ENCODE measurements around the gene AGMAT.

The AGMAT gene

GRCh38 chr1:15620902-15621682, 36.2 kb upstream of the AGMAT start:
- no peak overlapping the region for H3K27ac ChIP-seq
- no peak overlapping the region for H3K4me3 ChIP-seq (ENCODE audit: low read depth, low read length)
- peaks cover 8% of the 10 kb centered on the region for H3K36me3 ChIP-seq
- no peak for DNase-seq
- no peak for TF ChIP-seq CTCF (IDR thresholded peaks at IDR 0.05; ENCODE audit: low read depth, low read length)
- H3K9me3 ChIP-seq (ENCODE audit: severe bottlenecking), result no peaks in the 10 kb centered on the region
- H3K27me3 ChIP-seq (ENCODE audit: insufficient read depth, low read depth, severe bottlenecking), result no peaks in the 10 kb centered on the region

GRCh38 chr1:15620155-15620545, 35.3 kb upstream of the AGMAT start:
- peaks cover 8% of the 10 kb centered on the region for H3K36me3 ChIP-seq
- no peak overlapping the region for H3K4me3 ChIP-seq (ENCODE audit: low read depth, low read length)
- H3K27ac ChIP-seq, result no peak overlapping the region
- DNase-seq, result no peak
- no peaks in the 10 kb centered on the region for H3K27me3 ChIP-seq (ENCODE audit: insufficient read depth, low read depth, severe bottlenecking)
- H3K9me3 ChIP-seq (ENCODE audit: severe bottlenecking), result no peaks in the 10 kb centered on the region
- TF ChIP-seq CTCF (IDR thresholded peaks at IDR 0.05; ENCODE audit: low read depth, low read length), result no peak

DNA sequence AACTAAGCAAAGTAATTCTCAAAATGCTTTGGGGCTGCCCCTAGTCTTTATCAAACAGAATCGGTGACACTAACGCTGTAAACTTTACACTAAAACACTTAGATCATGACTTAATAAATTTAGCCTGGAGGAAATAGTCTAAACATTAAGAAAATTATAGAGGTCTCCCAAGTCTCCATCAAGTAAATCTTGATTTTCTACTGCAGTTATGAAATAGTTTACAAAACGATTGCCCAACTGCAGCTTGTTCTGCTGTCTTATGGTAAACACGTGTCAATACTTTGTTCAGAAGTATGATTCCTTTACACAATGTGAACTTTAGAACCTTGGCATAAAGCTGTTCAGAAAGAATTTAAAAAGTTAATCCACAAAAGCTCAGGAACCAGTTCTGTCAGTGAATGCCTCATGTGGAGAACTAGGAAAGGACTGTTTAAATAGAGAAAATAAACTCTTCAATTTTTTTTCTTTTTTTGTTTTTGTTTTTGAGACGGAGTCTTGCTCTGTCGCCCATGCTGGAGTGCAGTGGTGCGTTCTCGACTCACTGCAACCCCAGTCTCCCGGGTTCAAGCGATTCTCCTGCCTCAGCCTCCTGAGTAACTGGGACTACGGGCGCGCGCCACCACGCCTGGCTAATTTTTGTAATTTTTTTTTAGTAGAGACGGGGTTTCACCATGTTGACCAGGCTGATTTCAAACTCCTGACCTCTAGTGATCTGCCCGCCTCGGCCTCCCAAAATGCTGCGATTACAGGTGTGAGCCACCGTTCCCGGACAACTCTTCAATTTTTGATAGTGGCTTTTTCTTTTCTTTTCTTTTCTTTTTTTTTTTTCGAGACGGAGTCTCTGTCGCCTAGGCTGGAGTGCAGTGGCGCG, 34.0 kb upstream of the AGMAT start:
- Histone ChIP-seq H3K4me3 (ENCODE audit: low read depth, low read length) (peak overlapping the region; percentile 91), H3K27me3 (ENCODE audit: insufficient read depth, low read depth, severe bottlenecking) (no peaks in the 10 kb centered on the region), H3K27ac (peak overlapping the region; percentile 90; the same call in 1 of the 2 replicates), H3K36me3 (peaks cover 6% of the 10 kb centered on the region), H3K9me3 (ENCODE audit: severe bottlenecking) (no peaks in the 10 kb centered on the region)
- no peak for DNase-seq
- TF ChIP-seq CTCF (IDR thresholded peaks at IDR 0.05; ENCODE audit: low read depth, low read length), result no peak

GRCh38 chr1:15618077-15618654, 33.3 kb upstream of the AGMAT start:
- no peak for TF ChIP-seq CTCF (IDR thresholded peaks at IDR 0.05; ENCODE audit: low read depth, low read length)
- peak overlapping the region; percentile 91 for H3K4me3 ChIP-seq (ENCODE audit: low read depth, low read length)
- DNase-seq, result no peak
- peak overlapping the region; percentile 90 for H3K27ac ChIP-seq
- H3K9me3 ChIP-seq (ENCODE audit: severe bottlenecking), result no peaks in the 10 kb centered on the region
- H3K36me3 ChIP-seq, result peaks cover 6% of the 10 kb centered on the region
- H3K27me3 ChIP-seq (ENCODE audit: insufficient read depth, low read depth, severe bottlenecking), result no peaks in the 10 kb centered on the region

- TF ChIP-seq CTCF (IDR thresholded peaks at IDR 0.05; ENCODE audit: low read depth, low read length), result no peak
These were observed 32.6 kb upstream of the AGMAT start, which contains the start of gene DDI2 for GRCh38 chr1:15617173-15618076. DDI2 (plus strand) TSS chr1:15617458; CDS start chr1:15617671, 213 bp downstream.

More at GRCh38 chr1:15617173-15618076, 32.6 kb upstream of the AGMAT start, which contains the start of gene DDI2:
- H3K27ac ChIP-seq, result peak within 1 kb of the TSS; percentile 90
- peak within 1 kb of the TSS; percentile 91 for H3K4me3 ChIP-seq (ENCODE audit: low read depth, low read length)
- H3K36me3 ChIP-seq, result peaks cover 6% of the 10 kb centered on the region
- DNase-seq, result peak; percentile 98
- no peaks in the 10 kb centered on the region for H3K9me3 ChIP-seq (ENCODE audit: severe bottlenecking)
- H3K27me3 ChIP-seq (ENCODE audit: insufficient read depth, low read depth, severe bottlenecking), result no peaks in the 10 kb centered on the region

All from WERI-Rb-1 (cell line).